ENCODE data around the gene MTHFD1L.
"Not testable (repeated sequence)": the region's sequence is repeated elsewhere in the genome, so short reads cannot be mapped to it uniquely, and the experiment has no call there.

Gene MTHFD1L

DNA sequence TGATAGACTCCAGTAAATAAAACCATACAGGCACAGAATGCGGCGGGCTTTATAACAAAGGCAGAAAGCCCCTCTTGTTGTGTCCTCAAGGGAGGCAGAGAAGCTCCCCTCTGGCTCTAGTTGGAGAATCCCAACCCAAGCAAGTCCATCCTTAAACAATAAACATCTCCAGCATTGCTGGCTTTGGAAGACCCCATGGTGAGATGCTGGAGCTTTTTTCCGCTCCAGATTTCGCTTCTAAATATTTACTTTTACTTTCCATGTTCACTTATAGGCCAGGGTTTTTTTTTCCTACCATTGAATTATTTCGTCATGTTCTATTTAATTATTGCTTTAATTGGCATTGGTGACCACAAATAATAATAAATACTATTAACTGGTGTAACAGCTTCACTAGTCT lies 176.2 kb downstream of the MTHFD1L start:
- no peak for DNase-seq (ENCODE audit: low read depth in 2 of 2)

DNA sequence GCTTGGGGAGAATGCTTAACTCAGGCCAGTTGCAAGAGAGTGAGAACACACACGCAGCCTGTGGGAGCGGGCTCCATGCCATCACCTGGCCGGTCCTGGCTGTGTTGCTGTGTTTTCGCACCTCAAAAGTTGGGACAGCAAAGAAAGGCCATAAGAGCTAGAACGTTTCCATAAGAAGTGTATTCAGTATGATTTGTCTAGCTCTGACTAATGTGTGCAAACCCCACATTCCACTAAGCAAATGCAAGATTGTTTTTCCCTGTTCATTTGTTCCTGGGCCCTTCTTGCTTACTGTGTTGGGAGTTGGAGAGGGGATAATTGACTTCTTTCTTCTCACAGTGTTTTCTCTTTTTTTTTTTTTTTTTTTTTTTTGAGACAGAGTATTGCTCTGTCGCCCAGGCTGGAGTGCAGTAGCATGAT lies 177.4 kb downstream of the MTHFD1L start:
- DNase-seq (ENCODE audit: low read depth in 2 of 2), result not testable (repeated sequence)

- DNase-seq (ENCODE audit: low read depth in 2 of 2), result no peak
Observed at GRCh38 chr6:151043944-151044343, 178.4 kb downstream of the MTHFD1L start.

- DNase-seq (ENCODE audit: low read depth in 2 of 2), result no peak
Observed at GRCh38 chr6:151044465-151045441, 179.3 kb downstream of the MTHFD1L start.

- DNase-seq (ENCODE audit: low read depth in 2 of 2), result not testable (repeated sequence)
Observed at GRCh38 chr6:151045511-151046222, 180.2 kb downstream of the MTHFD1L start.

- no peak for DNase-seq (ENCODE audit: low read depth in 2 of 2)
Observed at GRCh38 chr6:151051164-151051563, 185.7 kb downstream of the MTHFD1L start.

GRCh38 chr6:151052021-151052646 lies 186.6 kb downstream of the MTHFD1L start:
- DNase-seq (ENCODE audit: low read depth in 2 of 2), result no peak

- DNase-seq (ENCODE audit: low read depth in 2 of 2), result no peak
Observed at GRCh38 chr6:151054306-151054705, 188.8 kb downstream of the MTHFD1L start.

DNA sequence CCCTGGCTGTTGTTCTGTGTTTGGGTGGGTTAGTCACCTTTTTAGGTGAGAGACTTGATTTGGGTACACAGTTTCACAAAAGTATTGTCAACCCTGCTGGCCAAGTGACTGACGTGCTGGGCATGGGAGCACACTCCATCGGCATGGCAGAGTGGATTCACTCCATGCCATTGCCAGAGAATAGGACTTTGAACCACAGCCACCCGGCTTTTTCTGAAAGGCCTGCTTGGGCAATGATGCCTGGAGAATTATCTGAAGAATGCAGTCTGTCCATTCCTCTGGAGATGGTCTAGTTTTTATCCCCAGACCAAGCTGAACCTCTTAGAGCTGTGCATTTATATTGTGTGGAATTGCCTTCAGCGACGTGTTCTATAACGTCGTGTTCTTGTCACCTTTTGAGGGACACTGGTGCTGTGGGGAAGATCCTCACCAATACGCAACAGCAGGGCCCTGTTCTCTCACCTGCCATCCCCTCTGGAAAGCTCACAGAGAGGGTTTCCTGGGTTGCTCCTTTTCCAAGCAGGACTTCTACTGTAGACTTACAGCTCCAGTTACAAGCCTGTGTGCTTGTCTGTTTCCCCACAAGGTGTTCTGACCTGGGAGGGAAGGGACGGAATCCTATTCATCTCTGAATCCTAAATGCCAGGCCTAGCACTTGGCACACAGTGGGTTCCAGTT lies 190.9 kb downstream of the MTHFD1L start:
- no peak for DNase-seq (ENCODE audit: low read depth in 2 of 2)

- DNase-seq (ENCODE audit: low read depth in 2 of 2), result no peak
Observed at GRCh38 chr6:151057061-151057460, 191.6 kb downstream of the MTHFD1L start.

- no peak for DNase-seq (ENCODE audit: low read depth in 2 of 2)
Observed at GRCh38 chr6:151058021-151058733, 192.7 kb downstream of the MTHFD1L start.

DNA sequence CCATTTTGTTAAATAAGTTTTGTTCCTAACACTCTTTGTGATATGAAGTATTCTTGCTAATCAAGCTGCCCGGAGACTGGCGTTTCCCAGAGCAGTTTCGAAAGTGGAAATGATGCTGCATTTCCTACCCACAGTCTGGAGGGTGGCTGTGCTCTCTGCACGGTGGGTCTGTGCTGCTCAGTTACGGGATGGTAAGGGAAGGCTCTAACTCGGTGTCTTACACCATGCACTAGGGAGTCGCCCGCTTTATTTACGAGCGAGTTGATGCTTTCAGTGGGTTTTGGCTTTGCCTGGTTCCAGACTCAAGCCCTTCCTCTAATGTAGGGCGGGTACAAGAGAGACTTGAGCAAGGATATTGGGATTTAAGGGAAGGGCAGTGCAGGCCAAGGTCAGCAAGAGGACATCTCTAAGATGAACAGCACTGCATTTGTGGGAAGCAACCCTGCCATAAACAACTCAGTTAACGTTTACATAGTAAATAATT lies 194.2 kb downstream of the MTHFD1L start:
- DNase-seq (ENCODE audit: low read depth in 2 of 2), result no peak

- DNase-seq (ENCODE audit: low read depth in 2 of 2), result no peak
Observed at GRCh38 chr6:151060096-151060765, 194.7 kb downstream of the MTHFD1L start.

- no peak for DNase-seq (ENCODE audit: low read depth in 2 of 2)
Observed at GRCh38 chr6:151060766-151061531, 195.4 kb downstream of the MTHFD1L start.

GRCh38 chr6:151063352-151063751 lies 197.8 kb downstream of the MTHFD1L start:
- no peak for DNase-seq (ENCODE audit: low read depth in 2 of 2)

- DNase-seq (ENCODE audit: low read depth in 2 of 2), result no peak
Observed at GRCh38 chr6:151063842-151064647, 198.5 kb downstream of the MTHFD1L start.

DNA sequence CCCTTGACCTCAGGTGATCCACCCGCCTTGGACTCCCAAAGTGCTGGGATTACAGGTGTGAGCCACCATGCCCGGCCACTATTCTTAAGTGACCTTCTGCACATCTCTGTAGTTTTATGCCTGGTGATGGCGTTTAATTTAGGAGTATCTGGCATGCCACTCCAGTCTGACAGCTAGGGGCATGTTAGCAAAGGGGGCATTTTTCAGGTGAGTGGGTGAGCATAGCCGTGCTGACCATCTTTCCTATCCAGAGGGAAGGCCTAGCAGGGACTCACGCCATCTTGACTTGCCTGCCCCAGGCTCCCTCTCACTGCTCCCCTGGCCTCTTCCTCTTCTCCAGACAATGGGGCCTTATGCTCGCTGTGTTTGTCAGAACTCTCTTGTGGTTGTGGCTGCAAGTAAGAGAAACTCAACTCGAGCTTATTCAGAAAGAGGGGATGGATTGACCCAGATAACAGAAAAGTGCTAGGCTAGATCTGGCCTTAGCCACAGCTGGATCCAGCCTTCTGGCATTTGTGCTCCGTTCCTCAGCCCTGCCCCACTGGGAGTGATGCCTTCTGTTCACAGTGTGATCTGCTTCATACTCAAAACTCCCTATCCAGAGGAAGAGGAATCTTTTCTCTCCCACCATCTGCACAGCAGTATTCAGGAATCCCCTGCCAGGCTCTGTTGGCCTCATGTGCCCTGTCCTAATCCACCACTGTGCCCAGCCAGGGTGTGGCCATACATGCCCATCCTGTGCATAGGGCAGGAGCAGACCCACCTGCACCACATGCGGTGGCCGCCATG lies 199.7 kb downstream of the MTHFD1L start:
- DNase-seq (ENCODE audit: low read depth in 2 of 2), result no peak
